Large intestine (tissue), 3 donors: ENCODE results near the gene OR11H6. TPM values are rescaled to one million over a fixed set of nuclear protein-coding genes. Genes with fewer than 3 reads are reported as not detected.
"Not testable (repeated sequence)": the region's sequence is repeated elsewhere in the genome, so short reads cannot be mapped to it uniquely, and the experiment has no call there.

ENCODE experiments used
- DNase-seq, 2 donors: peaks; one replicate each; pipeline versions ENCODE4 v3.0.0 to v3.0.0-alpha.2; 2013
- H3K27ac ChIP-seq: one replicate; pipeline ENCODE4 v1.5.1; 2013; ENCODE audit warnings: low read length
- H3K27me3 ChIP-seq: 2 replicates; pipeline ENCODE4 v1.6.1; 2013; ENCODE audit warnings: low read length; ENCODE audit not compliant: control insufficient read depth, insufficient read depth
- H3K36me3 ChIP-seq: 2 replicates; pipeline ENCODE4 v1.6.1; 2013; ENCODE audit warnings: low read length; ENCODE audit not compliant: control insufficient read depth, insufficient read depth
- H3K4me1 ChIP-seq: one replicate; pipeline ENCODE4 v1.6.1; 2013; ENCODE audit warnings: low read length; ENCODE audit not compliant: control insufficient read depth, insufficient read depth
- H3K4me3 ChIP-seq: one replicate; pipeline ENCODE4 v1.5.1; 2013; ENCODE audit warnings: low read length
- H3K9me3 ChIP-seq: one replicate; pipeline ENCODE4 v1.6.1; 2013; ENCODE audit warnings: mild to moderate bottlenecking, low read depth, low read length, moderate library complexity; ENCODE audit not compliant: control insufficient read depth
- WGBS: methylation state at CpG from one replicate; pipeline ENCODE4 v1.1.5; 2013; ENCODE audit warnings: low lambda C conversion rate; ENCODE audit not compliant: insufficient coverage; 5-methylcytosine and 5-hydroxymethylcytosine counted together
- polyA plus RNA-seq: library from polyadenylated mRNA; unstranded; fragments of 120-200 nt; gene quantifications from one replicate; pipeline ENCODE4 v1.2.1, GENCODE V29; 2013

OR11H6 gene
- polyA plus RNA-seq, 1 donor = not detected

GRCh38 chr14:20247646-20248246, 24.2 kb downstream of the OR11H6 start:
- H3K4me3 ChIP-seq = no peak overlapping the region
- 90% methylated on average over 2 of the region's 3 CpGs for WGBS
- DNase-seq = no peak

DNA sequence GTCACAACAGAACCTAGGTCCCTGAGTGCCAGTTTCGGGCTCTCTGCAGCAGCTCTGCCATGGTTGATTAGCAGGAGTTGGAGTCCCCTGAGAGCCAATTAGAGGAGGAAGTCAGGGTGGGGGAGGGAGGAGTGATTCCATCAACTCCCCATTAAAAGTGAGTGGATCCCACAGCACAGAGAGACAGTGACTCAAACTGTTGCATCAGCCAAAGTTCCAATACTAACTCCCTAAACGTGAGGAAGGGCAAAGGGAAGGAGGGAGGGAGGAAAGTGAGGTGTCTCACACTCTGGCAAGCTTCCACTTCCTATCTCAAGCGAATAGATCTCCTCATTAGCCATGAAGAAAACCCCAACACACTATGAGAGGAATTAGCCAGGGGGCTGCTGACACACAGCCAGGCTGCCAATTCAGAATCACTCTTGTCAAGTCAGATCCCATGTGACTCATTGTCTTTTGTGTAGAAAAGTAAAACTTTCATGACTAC, 39.2 kb downstream of the OR11H6 start:
- no peak overlapping the region for H3K27ac ChIP-seq
- H3K27me3 ChIP-seq = no peaks in the 10 kb centered on the region
- no peak for DNase-seq
- H3K9me3 ChIP-seq = no peaks in the 10 kb centered on the region
- no peaks in the 10 kb centered on the region for H3K36me3 ChIP-seq
- no peaks in the 10 kb centered on the region for H3K4me1 ChIP-seq
- WGBS = 60% methylated on average over 1 of the region's 3 CpGs
- no peak overlapping the region for H3K4me3 ChIP-seq

More at GRCh38 chr14:20247646-20248246, 24.2 kb downstream of the OR11H6 start:
- H3K36me3 ChIP-seq = no peaks in the 10 kb centered on the region
- H3K27ac ChIP-seq = no peak overlapping the region
- no peaks in the 10 kb centered on the region for H3K27me3 ChIP-seq
- no peaks in the 10 kb centered on the region for H3K9me3 ChIP-seq
- H3K4me1 ChIP-seq = no peaks in the 10 kb centered on the region

DNA sequence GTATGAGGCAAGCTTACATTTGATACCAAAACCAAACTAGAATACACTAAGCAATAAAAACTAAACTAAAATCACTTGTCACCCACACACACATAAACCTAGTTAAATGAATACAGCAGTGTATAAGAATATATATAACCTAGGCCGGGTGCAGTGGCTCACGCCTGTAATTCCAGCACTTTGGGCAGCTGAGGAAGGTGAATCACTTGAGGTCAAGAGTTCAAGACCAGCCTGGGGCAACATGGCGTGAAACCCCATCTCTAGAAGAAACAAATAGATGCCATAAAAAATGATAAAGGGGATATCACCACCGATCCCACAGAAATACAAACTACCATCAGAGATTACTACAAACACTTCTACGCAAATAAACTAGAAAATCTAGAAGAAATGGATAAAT, 40.9 kb downstream of the OR11H6 start:
- not testable (repeated sequence) for DNase-seq, H3K4me1 ChIP-seq, H3K27ac ChIP-seq, H3K4me3 ChIP-seq, H3K36me3 ChIP-seq, H3K9me3 ChIP-seq, H3K27me3 ChIP-seq
- WGBS = no CpG with 5 or more reads among the region's 5 CpGs

DNA sequence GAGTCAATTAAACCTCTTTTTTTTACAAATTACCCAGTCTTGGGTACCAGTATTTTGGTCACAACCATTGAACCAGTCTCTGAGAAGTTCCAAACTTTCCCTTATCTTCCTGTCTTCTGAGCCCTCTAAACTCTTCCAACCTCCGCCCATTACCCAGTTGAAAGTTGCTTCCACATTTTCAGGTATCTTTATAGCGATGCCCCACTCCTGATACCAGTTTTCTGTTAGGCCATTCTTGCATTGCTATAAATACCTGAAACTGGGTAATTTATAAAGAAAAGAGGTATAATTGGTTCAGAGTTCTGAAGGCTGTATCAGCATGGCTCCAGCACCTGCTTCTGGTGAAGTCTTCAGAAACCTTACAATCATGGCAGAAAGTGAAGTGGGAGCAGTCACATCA, 50.6 kb downstream of the OR11H6 start:
- DNase-seq = no peak
- Histone ChIP-seq H3K9me3 (peaks cover 10% of the 10 kb centered on the region), H3K4me3 (no peak overlapping the region), H3K27me3 (no peaks in the 10 kb centered on the region), H3K27ac (no peak overlapping the region), H3K36me3 (peaks cover 10% of the 10 kb centered on the region), H3K4me1 (no peaks in the 10 kb centered on the region)
- WGBS = no CpG with 5 or more reads among the region's 2 CpGs

Other genes with a start within 250 kb of the OR11H6 start
- gene OR4K15, start 248.1 kb upstream of the OR11H6 start, polyA plus RNA-seq = not detected
- not detected for gene OR4Q2, start 221.5 kb upstream of the OR11H6 start, polyA plus RNA-seq
- gene OR4K14, start 204.4 kb upstream of the OR11H6 start, polyA plus RNA-seq = not detected
- gene OR4K13, start 187.7 kb upstream of the OR11H6 start, polyA plus RNA-seq = not detected
- not detected for gene OR4L1, start 163.7 kb upstream of the OR11H6 start, polyA plus RNA-seq
- gene OR4K17, start 113.0 kb upstream of the OR11H6 start, polyA plus RNA-seq = not detected
- gene OR4N5, start 84.9 kb upstream of the OR11H6 start, polyA plus RNA-seq = not detected
- not detected for gene OR11G2, start 32.8 kb upstream of the OR11H6 start, polyA plus RNA-seq
- gene OR11H7, start 5.3 kb downstream of the OR11H6 start, polyA plus RNA-seq = 0.34 TPM
- gene OR11H4, start 15.6 kb downstream of the OR11H6 start, polyA plus RNA-seq = not detected
- gene TTC5, start 82.2 kb downstream of the OR11H6 start, polyA plus RNA-seq = 14.2 TPM
- gene CCNB1IP1, start 109.6 kb downstream of the OR11H6 start, polyA plus RNA-seq = 67.7 TPM
- gene PARP2, start 119.9 kb downstream of the OR11H6 start, polyA plus RNA-seq = 30.9 TPM
- gene TEP1, start 189.8 kb downstream of the OR11H6 start, polyA plus RNA-seq = 98.8 TPM
- gene KLHL33, start 212.5 kb downstream of the OR11H6 start, polyA plus RNA-seq = 0.64 TPM
- gene OSGEP, start 231.1 kb downstream of the OR11H6 start, polyA plus RNA-seq = 63.2 TPM
- 218 TPM for gene APEX1, start 231.5 kb downstream of the OR11H6 start, polyA plus RNA-seq
- 44.0 TPM for gene PIP4P1, start 237.7 kb downstream of the OR11H6 start, polyA plus RNA-seq
- gene PNP, start 245.7 kb downstream of the OR11H6 start, polyA plus RNA-seq = 215 TPM